Loucy (cell line): ENCODE measurements around the gene CFAP100.

Experiments used
- H2AFZ ChIP-seq: fragments of 200-600 bp; sonication (generic); 2 replicates; pipeline ENCODE4 v1.6.0; 2016; ENCODE audit warnings: antibody characterized with exemption, mild to moderate bottlenecking, low read length, moderate library complexity
- H3F3A ChIP-seq: fragments of 200-600 bp; 2 replicates; pipeline ENCODE4 v1.6.0; 2016; ENCODE audit warnings: antibody characterized with exemption, low read depth, mild to moderate bottlenecking
- H3K27me3 ChIP-seq: fragments of 200-600 bp; sonication (generic); 2 replicates; pipeline ENCODE4 v1.6.1; 2014; ENCODE audit warnings: low read length, mild to moderate bottlenecking; ENCODE audit not compliant: insufficient read depth, poor library complexity, severe bottlenecking
- H3K36me3 ChIP-seq: fragments of 200-600 bp; sonication (generic); 2 replicates; pipeline ENCODE4 v1.6.1; 2016; ENCODE audit warnings: low read length; ENCODE audit not compliant: insufficient read depth
- H3K4me1 ChIP-seq: fragments of 200-600 bp; sonication (generic); 2 replicates; pipeline ENCODE4 v1.5.1; 2014; ENCODE audit warnings: low read length, mild to moderate bottlenecking; ENCODE audit not compliant: insufficient read depth, poor library complexity, severe bottlenecking
- H3K4me2 ChIP-seq: fragments of 200-600 bp; sonication (generic); 2 replicates; pipeline ENCODE4 v1.6.0; 2014; ENCODE audit warnings: antibody characterized with exemption, low read length, low read depth, mild to moderate bottlenecking; ENCODE audit not compliant: poor library complexity, severe bottlenecking
- H3K4me3 ChIP-seq: fragments of 200-600 bp; sonication (generic); 2 replicates; pipeline ENCODE4 v1.5.1; 2014; ENCODE audit warnings: low read length, mild to moderate bottlenecking, mixed read lengths; ENCODE audit not compliant: poor library complexity, severe bottlenecking
- H3K79me2 ChIP-seq: fragments of 200-600 bp; sonication (generic); 2 replicates; pipeline ENCODE4 v1.6.1; 2014; ENCODE audit warnings: low read length; ENCODE audit not compliant: insufficient read depth
- H3K9ac ChIP-seq: fragments of 200-600 bp; sonication (generic); 2 replicates; pipeline ENCODE4 v1.6.0; 2014; ENCODE audit warnings: mild to moderate bottlenecking, low read depth, low read length, moderate library complexity; ENCODE audit not compliant: poor library complexity, severe bottlenecking
- H3K9me2 ChIP-seq: fragments of 200-600 bp; sonication (generic); replicated peaks from 2 replicates; pipeline ENCODE4 v1.6.1; 2016; ENCODE audit warnings: low read depth, low read length, mixed read lengths
- H3K9me3 ChIP-seq: fragments of 200-600 bp; sonication (generic); 2 replicates; pipeline ENCODE4 v1.6.1; 2014; ENCODE audit warnings: mild to moderate bottlenecking, antibody characterized with exemption, low read length, low read depth; ENCODE audit not compliant: insufficient read depth
- H4K20me1 ChIP-seq: fragments of 200-600 bp; sonication (generic); 2 replicates; pipeline ENCODE4 v1.6.0; 2014; ENCODE audit warnings: antibody characterized with exemption, low read length, mild to moderate bottlenecking; ENCODE audit not compliant: insufficient read depth, poor library complexity, severe bottlenecking
- EZH2phosphoT487 ChIP-seq: fragments of 200-600 bp; IDR thresholded peaks from 2 replicates; pipeline ENCODE4 v1.6.1; 2018; ENCODE audit warnings: antibody characterized with exemption, mild to moderate bottlenecking, moderate library complexity, borderline replicate concordance
- TF ChIP-seq, protein P1 (sequence below): fragments of 200-600 bp; sonication (generic); conservative IDR thresholded peaks from 2 replicates; pipeline ENCODE4 v1.5.1; 2014; ENCODE audit warnings: mild to moderate bottlenecking, antibody characterized with exemption, low read length

Gene CFAP100

DNA sequence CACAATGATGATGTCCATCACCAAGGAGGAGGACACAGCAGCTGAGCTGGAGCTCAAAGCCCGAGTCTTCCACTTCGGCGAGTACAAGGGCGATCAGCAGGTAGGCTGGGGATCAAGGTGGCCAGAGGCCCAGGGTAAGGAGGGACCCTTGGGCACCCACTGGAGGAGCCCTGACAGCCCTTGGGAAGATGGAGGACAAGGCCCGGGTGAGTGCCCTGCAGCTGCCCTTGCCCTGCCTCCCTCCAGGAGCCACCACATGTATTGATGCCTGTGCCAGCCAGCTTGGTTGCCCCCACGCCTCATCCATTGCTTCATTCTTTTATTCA, 38.4 kb downstream of the CFAP100 start:
- no peaks in the 10 kb centered on the region for H3K4me1 ChIP-seq
- H3K36me3 ChIP-seq: peaks cover 16% of the 10 kb centered on the region; the same call in 1 of the 2 replicates
- H3K9me2 ChIP-seq: no peaks in the 10 kb centered on the region
- H3K79me2 ChIP-seq: no peaks in the 10 kb centered on the region
- no peak for TF ChIP-seq EZH2phosphoT487
- TF ChIP-seq, protein P1, sequence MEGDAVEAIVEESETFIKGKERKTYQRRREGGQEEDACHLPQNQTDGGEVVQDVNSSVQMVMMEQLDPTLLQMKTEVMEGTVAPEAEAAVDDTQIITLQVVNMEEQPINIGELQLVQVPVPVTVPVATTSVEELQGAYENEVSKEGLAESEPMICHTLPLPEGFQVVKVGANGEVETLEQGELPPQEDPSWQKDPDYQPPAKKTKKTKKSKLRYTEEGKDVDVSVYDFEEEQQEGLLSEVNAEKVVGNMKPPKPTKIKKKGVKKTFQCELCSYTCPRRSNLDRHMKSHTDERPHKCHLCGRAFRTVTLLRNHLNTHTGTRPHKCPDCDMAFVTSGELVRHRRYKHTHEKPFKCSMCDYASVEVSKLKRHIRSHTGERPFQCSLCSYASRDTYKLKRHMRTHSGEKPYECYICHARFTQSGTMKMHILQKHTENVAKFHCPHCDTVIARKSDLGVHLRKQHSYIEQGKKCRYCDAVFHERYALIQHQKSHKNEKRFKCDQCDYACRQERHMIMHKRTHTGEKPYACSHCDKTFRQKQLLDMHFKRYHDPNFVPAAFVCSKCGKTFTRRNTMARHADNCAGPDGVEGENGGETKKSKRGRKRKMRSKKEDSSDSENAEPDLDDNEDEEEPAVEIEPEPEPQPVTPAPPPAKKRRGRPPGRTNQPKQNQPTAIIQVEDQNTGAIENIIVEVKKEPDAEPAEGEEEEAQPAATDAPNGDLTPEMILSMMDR: no peak
- no peaks in the 10 kb centered on the region for H3K9me3 ChIP-seq
- no peaks in the 10 kb centered on the region for H3K27me3 ChIP-seq
- no peak overlapping the region for H3K9ac ChIP-seq
- no peak overlapping the region for H3K4me2 ChIP-seq
- H2AFZ ChIP-seq: no peak overlapping the region
- no peaks in the 10 kb centered on the region for H3F3A ChIP-seq
- H3K4me3 ChIP-seq: no peak overlapping the region
- H4K20me1 ChIP-seq: no peaks in the 10 kb centered on the region

DNA sequence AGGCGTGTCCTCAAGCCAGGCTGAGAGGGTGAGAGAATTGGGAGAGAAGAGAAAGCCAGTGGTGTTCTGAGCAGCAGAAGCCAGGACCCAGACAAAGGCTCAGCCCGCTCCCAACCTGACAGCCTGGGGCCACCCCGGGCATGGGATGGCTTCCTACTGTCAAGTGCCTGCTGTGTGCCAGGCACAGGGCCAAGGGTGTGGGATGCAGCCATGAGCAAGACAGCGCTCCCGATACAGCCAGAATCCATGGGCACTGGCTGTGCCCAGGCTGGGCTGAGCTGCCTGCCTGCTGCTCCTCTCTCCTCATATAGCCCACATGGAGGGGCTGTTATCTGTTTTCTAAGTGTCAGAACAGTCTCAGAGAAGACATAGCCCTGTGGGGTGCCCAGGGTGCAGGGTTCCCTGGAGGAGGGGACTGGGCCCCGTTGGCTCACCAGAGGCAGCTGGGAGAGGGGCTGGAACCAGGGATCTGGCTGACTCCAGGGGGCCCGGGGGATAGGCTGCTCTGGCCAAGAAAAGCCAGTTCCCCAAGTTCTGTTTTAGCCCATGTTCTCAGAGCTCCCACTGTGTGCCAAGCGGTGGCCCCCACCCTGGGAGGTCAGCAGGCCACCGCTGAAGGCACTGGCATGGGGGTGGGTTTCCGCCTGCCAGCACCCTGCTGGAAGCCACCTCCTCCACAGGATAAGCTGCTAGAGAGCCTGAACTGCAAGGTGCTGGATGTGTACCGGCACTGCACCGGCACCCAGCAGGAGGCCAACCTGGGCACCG, 39.0 kb downstream of the CFAP100 start:
- Histone ChIP-seq H3F3A (no peaks in the 10 kb centered on the region), H3K4me2 (no peak overlapping the region), H3K36me3 (peaks cover 22% of the 10 kb centered on the region; the same call in 1 of the 2 replicates)

DNA sequence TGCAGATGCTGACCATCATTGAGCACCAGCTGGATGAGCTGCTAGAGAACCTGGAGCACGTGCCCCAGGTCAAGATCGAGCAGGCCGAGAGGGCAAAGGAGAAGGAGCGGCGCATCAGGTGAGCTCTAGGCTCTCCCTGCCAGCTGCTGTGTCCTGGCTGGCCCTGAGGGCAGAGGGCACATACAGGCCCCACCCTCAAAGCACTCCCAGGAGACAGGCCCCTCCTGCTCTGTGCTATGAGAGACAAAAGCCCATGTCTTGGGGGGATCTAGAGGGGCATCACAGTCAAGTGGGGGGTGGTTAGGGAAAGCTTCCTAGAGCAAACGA, 39.5 kb downstream of the CFAP100 start:
- H4K20me1 ChIP-seq: no peaks in the 10 kb centered on the region
- H3K9me2 ChIP-seq: no peaks in the 10 kb centered on the region
- H3K36me3 ChIP-seq: peaks cover 27% of the 10 kb centered on the region; the same call in 1 of the 2 replicates
- no peaks in the 10 kb centered on the region for H3K27me3 ChIP-seq
- TF ChIP-seq, protein P1: no peak
- no peak for TF ChIP-seq EZH2phosphoT487
- H3K4me2 ChIP-seq: no peak overlapping the region
- H3K79me2 ChIP-seq: no peaks in the 10 kb centered on the region
- H3K9ac ChIP-seq: no peak overlapping the region
- H3K4me3 ChIP-seq: no peak overlapping the region
- H3F3A ChIP-seq: no peaks in the 10 kb centered on the region
- no peak overlapping the region for H2AFZ ChIP-seq
- no peaks in the 10 kb centered on the region for H3K9me3 ChIP-seq
- no peaks in the 10 kb centered on the region for H3K4me1 ChIP-seq

More for the DNA sequence above, 39.0 kb downstream of the CFAP100 start:
- Histone ChIP-seq H3K9me3 (no peaks in the 10 kb centered on the region), H3K79me2 (no peaks in the 10 kb centered on the region), H3K4me1 (no peaks in the 10 kb centered on the region), H3K4me3 (no peak overlapping the region), H2AFZ (no peak overlapping the region), H4K20me1 (no peaks in the 10 kb centered on the region), H3K9ac (no peak overlapping the region), H3K27me3 (no peaks in the 10 kb centered on the region), H3K9me2 (no peaks in the 10 kb centered on the region)
- TF ChIP-seq EZH2phosphoT487: no peak
- TF ChIP-seq, protein P1: no peak
